OCI-LY1 (cell line): ENCODE results near the gene SDC1.

Source experiments
- CTCF ChIP-seq: fragments of 200-600 bp; sonication (generic), shearing (Covaris generic); IDR thresholded peaks from 2 replicates; pipeline ENCODE4 v1.5.1; 2017; ENCODE audit warnings: mild to moderate bottlenecking, antibody characterized with exemption, low read length, moderate library complexity, mixed read lengths
- EZH2 ChIP-seq: fragments of 200-600 bp; sonication (generic), shearing (Covaris generic); IDR thresholded peaks from 2 replicates; pipeline ENCODE4 v1.8.0; 2017; ENCODE audit warnings: borderline replicate concordance, mixed run types, mild to moderate bottlenecking, antibody characterized with exemption, low read length, moderate library complexity, mixed read lengths

GRCh38 chr2:20218331-20219320, 6.3 kb downstream of the SDC1 start:
- no peak for TF ChIP-seq CTCF
- no peak for TF ChIP-seq EZH2
